ENCODE results near the gene SCARB1.
A peak's percentile ranks its signal among the peaks of the same experiment; 100 is the strongest.

SCARB1 gene

DNA sequence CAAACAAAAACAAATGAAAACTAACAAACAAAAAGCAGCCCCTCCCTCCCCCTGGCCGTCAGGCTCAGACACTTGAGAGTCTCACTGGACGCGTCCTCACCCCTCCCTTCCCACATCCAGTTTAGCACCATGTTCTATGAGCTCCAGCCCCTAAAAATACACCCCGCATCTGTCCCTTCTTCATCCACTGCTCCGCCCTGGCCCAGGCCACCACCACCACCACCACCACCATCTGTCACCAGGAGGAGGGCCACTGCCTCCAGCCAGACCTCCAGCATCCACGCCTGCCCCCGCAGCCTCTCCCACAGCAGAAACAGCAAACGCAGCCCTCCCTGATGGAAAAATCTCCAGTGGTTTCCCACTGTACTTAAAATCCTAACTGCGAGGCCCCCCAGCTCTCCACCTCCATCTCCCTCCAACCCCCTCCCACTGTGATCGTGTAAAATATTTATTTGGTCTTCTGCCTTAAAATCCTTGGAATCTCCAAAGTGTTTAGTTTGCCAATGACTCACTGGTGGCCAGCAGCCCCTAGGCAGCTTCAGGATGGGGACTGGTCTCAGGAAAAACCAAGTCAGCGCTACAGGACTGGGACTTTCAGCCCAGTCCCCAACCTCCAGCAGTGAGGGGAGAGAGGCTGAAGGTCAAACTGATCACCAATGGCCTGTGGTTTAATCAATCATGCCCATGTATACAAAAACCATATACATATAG is 95.1 kb downstream of the SCARB1 start:
- no peak overlapping the region for H3K4me3 ChIP-seq (ENCODE audit: control insufficient read depth, low read depth, low read length)
- no peak for DNase-seq (ENCODE audit: low read depth)
- TF ChIP-seq, protein P1, sequence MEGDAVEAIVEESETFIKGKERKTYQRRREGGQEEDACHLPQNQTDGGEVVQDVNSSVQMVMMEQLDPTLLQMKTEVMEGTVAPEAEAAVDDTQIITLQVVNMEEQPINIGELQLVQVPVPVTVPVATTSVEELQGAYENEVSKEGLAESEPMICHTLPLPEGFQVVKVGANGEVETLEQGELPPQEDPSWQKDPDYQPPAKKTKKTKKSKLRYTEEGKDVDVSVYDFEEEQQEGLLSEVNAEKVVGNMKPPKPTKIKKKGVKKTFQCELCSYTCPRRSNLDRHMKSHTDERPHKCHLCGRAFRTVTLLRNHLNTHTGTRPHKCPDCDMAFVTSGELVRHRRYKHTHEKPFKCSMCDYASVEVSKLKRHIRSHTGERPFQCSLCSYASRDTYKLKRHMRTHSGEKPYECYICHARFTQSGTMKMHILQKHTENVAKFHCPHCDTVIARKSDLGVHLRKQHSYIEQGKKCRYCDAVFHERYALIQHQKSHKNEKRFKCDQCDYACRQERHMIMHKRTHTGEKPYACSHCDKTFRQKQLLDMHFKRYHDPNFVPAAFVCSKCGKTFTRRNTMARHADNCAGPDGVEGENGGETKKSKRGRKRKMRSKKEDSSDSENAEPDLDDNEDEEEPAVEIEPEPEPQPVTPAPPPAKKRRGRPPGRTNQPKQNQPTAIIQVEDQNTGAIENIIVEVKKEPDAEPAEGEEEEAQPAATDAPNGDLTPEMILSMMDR (IDR thresholded peaks at IDR 0.05; ENCODE audit: control insufficient read depth, insufficient read depth, low read depth, low read length, missing control alignments): no peak

DNA sequence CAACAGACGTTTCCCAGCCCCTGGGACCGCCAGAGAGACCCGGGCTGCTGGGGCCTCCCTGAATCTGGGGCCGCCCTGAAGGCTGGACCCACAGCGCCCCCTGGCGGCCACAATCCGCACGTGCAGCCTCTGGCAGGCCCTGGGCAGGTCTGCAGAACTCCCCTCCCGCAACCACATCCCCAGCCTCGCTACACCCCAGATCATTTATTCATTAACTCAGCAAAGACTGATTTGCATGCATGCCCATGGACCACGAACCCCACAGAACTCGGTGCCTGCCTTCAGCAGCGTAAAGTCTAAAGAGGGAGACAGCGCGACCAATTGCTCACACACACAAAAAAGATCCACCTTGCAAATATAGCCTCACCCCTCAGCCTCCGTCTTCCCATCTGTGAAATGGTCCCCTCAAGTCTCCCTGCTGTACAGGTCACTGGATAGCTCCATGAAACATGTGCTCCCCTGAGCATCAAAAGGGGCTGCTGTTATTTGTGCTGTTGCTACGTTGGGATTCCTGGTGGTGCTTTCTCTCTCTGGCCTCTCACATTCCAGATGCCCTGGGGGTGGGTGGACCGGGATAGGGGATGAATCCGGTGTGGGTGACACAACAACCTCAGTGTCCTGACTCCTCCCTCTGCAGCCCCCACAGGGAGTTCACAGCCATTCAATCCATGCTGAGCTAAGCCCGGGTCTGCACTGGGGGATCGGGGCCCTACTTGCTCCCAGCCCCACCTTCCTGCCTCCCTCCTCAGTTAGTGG is 96.4 kb downstream of the SCARB1 start:
- TF ChIP-seq, protein P1 (IDR thresholded peaks at IDR 0.05; ENCODE audit: control insufficient read depth, insufficient read depth, low read depth, low read length, missing control alignments): peak; percentile 97
- DNase-seq (ENCODE audit: low read depth): no peak
- H3K4me3 ChIP-seq (ENCODE audit: control insufficient read depth, low read depth, low read length): no peak overlapping the region

DNA sequence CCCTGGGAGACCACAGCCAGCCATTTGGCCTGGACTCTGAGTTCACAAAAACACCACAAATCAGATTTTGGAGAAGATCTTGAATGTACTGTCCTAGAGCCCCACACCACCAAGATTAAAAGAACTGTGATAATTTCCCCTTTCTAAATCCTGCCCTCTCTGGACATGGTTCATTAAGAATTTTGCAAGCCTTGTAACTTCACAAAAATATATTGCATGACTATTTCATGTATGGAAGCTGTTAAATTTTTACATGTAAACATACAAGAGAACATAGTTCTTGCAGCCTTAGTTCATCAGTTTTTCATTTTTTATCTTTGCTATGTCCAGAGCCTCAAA is 97.0 kb downstream of the SCARB1 start:
- DNase-seq (ENCODE audit: low read depth): no peak
- TF ChIP-seq, protein P1 (IDR thresholded peaks at IDR 0.05; ENCODE audit: control insufficient read depth, insufficient read depth, low read depth, low read length, missing control alignments): no peak
- H3K4me3 ChIP-seq (ENCODE audit: control insufficient read depth, low read depth, low read length): no peak overlapping the region

DNA sequence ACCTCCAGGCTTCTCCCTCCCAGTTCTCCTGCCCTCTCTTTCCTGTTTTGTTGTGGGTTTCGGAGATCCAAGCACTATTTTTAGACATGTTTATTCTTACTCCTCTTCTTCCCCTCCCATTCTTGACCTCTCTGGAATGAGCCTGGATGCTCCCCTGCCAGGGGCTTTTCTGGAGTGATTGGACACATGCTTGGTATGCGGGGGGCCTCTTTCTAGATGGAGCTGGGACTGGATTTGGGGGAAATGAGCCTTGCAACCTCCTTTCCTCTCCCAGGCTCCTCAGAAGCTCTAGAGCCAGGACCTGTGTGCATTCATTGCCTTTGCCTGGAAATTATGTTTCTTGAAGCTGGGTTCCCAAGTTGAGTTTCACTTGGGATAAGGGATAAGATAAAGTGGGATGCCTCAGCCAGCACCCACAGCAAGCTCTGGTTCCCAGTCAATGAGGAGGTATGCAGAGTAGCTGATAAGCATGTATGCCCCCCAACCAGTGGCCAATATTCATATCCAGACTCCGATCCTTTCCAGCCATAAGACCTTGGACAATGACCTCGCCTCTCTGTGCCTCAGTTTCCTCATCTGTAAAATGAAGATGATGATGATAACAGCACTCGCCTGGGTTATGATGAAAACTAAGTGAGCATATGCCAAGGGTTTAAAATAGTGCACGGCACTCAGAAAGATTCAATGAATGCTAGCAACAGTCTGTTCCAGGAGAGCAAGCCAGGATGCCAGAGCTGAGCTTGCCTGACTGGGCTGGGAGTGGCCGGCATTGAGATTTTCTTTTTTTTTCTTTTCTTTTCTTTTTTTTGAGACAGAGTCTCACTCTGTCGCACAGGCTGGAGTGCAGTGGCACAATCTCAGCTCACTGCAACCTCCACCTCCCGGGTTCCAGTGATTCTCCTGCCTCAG is 97.8 kb downstream of the SCARB1 start:
- no peak for DNase-seq (ENCODE audit: low read depth)
- no peak overlapping the region for H3K4me3 ChIP-seq (ENCODE audit: control insufficient read depth, low read depth, low read length)
- TF ChIP-seq, protein P1 (IDR thresholded peaks at IDR 0.05; ENCODE audit: control insufficient read depth, insufficient read depth, low read depth, low read length, missing control alignments): no peak

DNA sequence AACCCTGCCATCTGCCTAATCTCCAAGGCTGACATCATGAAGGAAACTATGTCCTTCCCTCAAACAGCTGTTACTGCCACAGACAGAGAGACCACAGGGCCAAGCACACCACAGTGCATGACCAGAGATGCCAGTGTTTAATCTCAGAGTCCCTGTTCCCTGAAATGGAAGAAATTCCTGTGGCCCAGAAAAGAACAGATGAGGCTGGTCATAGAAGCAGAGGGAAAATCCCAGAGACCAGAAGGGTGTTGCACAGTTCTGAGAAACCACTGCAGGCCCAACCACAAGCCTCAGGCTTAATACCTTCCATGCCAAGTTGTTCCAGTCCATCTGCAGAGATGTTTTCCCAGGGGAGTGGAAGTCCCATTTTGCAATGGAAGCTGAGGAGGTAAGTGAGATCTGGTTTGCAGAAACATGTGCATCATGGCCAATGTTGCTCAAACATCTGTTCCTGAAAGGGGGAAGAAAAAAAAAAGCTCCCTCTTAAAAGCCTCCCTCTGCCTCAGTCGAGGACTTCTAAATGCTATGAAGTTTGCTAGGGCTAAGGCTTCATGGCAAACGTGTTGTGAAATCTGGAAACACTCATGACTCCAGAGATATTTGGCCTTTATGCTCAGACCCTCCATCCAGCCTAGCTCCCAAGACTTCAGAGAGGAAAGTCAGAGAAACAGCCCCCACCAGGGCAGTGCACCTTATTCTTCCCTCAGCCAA is 98.6 kb downstream of the SCARB1 start:
- peak; percentile 99 for DNase-seq (ENCODE audit: low read depth)
- H3K4me3 ChIP-seq (ENCODE audit: control insufficient read depth, low read depth, low read length): no peak overlapping the region
- TF ChIP-seq, protein P1 (IDR thresholded peaks at IDR 0.05; ENCODE audit: control insufficient read depth, insufficient read depth, low read depth, low read length, missing control alignments): no peak

DNA sequence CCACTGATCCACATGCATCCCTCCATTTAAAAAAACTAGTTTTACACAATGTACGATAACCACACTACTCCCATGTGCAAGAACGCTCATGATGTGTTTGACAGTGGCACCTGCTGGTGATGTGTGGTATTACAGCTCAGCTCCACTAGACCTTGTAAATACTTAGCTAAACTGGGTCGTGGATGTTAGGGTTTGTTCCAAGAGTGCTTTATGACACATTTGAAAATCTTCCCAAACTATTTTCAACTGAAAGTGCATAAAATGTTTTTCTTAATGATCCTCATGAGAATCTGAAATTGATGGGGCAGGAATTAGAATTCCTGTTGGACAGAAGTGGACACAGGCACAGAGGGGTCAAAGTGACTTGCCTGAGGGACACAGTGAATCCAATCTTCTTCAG is 99.2 kb downstream of the SCARB1 start:
- no peak overlapping the region for H3K4me3 ChIP-seq (ENCODE audit: control insufficient read depth, low read depth, low read length)
- TF ChIP-seq, protein P1 (IDR thresholded peaks at IDR 0.05; ENCODE audit: control insufficient read depth, insufficient read depth, low read depth, low read length, missing control alignments): peak; percentile 76
- peak; percentile 50 for DNase-seq (ENCODE audit: low read depth)
